GM18511 (cell line): Measurements from ENCODE around the gene ANKRD27.
"Not testable (repeated sequence)": the region's sequence is repeated elsewhere in the genome, so short reads cannot be mapped to it uniquely, and the experiment has no call there.

Experiments
- ATAC-seq: cut with Tn5 transposase; IDR thresholded peaks from one replicate; pipeline ENCODE4 v1.9.1; 2021; ENCODE audit warnings: mild to moderate bottlenecking, moderate library complexity; ENCODE audit not compliant: unreplicated experiment

The ANKRD27 gene

DNA sequence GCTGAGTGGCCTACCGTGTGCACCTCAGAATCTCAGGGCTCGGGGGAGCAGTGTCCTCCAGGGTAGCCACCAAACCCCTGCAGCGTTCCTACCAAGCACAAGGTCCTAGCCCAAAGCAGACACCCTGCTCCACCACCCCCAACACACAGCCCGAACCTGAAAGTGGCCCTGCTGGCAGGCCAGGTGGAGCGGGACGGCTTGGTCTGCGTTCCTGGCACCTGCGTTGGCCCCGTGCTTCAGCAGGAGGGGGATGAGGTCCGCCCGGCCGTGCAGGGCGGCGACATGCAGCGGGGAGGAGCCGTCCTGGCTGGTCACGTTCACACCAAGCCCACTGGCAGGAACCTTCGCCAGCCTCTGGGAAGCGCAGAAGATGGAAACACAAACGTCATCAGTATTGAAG lies 67.5 kb downstream of the ANKRD27 start:
- no peak for ATAC-seq

DNA sequence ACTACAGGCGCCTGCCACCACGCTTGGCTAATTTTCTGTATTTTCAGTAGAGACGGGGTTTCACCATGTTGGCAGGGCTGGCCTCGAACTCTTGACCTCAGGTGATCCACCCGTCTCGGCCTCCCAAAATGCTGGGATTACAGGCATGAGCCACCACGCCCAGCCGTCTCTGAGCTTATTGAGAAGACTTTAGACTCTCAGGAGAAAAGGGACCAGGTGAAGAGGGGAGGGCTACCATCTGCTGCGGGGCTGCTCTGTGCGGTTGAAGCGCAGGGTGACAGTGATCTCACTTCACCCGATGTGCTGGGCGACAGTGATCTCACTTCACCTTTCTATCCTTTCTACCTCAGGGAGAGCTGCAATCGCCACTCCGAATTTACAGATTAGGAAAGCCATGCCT lies 68.7 kb downstream of the ANKRD27 start:
- no peak for ATAC-seq

GRCh38 chr19:32605544-32605943 lies 69.4 kb downstream of the ANKRD27 start:
- ATAC-seq = no peak

DNA sequence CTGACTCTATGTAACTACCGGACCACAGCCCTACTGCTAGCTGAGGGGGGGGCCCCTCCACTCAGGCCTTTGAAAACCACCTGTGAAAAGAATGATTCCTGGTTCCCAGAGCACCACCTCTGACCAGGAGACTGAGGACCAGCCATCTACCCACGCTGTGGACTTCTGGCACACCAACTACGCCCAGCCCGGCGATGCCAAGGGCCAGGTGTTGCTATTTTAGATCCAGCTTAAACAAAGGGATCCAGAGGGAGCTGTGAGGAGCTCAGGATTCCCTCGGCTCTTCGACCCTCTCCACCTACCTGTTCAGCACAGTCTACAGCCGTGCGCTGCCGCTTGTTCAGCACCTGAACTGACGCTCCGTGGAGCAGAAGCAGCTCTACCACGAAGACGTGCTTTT lies 71.0 kb downstream of the ANKRD27 start:
- no peak for ATAC-seq

- no peak for ATAC-seq
These were observed 75.2 kb downstream of the ANKRD27 start for GRCh38 chr19:32599736-32600157.

DNA sequence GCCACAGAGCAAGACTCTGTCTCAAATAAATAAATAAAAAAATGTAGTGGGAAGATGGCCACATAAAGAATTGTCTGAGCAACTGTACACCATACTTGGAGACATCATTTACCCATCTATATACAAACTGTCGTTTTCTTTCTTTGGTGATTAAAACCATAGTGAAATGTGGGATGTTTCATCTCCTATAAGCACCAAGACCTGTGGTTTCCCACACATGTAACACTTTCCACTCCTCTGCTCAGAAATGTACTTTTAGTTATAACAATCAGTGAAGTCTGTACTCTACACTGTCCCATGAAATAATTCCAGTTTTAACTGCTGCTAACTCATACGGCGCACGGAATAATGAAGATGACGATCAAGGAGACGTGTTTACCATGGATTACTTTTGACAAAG lies 75.7 kb downstream of the ANKRD27 start:
- ATAC-seq = no peak

DNA sequence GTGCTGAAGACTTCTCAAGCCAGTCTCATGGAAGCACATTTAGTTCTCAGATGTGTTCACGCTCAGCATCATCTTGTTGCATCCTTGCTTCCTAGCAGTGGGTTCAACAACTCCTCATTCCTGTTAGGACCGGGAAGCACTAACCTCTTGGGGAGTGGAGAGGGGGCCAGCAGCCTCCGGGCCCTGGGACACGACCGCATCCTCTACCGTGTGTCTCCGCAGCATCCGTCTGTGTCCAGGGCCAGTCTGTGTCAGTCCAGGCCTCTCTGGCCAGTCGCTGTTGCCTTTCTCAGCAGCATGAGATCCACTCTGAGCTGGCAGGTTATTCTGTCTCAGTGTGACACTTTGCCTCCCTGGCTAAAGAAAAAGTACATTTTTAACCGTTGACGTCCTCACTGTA lies 77.0 kb downstream of the ANKRD27 start:
- ATAC-seq = no peak

DNA sequence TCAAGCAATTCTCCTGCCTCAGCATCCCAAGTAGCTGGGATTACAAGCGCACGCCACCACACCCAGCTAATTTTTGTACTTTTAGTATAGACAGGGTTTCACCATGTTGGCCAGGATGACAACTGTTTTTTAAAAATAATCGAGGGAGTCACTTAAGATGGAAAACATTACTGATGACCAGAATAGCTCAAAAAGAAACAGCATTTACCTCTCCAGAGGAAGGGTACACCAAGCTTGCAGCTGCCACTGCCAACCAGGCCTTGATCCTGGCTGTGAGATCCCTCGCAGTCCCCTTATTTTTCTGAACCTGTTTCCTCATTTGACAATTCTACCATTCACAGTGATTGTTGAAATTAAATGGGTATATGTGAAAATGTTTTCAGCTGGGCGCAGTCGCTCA lies 79.5 kb downstream of the ANKRD27 start:
- ATAC-seq = no peak

GRCh38 chr19:32594021-32594420 lies 81.0 kb downstream of the ANKRD27 start:
- ATAC-seq = no peak

GRCh38 chr19:32587747-32588504 lies 87.1 kb downstream of the ANKRD27 start:
- not testable (repeated sequence) for ATAC-seq

DNA sequence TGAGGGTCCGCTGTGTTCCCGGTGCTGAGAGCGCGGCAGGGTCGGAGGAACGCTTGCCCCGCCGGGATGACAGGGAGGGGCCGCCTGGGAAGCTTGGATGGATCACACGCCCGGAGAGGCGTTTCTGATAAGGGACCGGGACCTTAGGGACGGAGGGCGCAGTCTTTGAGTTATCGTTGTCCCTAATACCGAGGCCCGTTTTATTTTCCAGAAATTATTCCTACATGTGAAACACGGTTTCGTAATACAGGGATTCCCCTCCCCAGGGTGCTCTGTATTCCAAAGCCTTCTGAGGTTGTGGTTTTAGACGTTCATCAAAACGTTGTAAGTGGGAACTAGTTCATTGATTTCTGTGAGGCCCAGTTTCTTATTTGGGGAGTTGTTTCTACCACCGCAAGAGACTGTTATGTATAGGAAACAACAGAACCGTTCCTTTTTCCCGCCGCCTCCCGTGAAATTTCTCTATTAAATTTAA lies 93.2 kb downstream of the ANKRD27 start:
- peak; percentile 5 for ATAC-seq

DNA sequence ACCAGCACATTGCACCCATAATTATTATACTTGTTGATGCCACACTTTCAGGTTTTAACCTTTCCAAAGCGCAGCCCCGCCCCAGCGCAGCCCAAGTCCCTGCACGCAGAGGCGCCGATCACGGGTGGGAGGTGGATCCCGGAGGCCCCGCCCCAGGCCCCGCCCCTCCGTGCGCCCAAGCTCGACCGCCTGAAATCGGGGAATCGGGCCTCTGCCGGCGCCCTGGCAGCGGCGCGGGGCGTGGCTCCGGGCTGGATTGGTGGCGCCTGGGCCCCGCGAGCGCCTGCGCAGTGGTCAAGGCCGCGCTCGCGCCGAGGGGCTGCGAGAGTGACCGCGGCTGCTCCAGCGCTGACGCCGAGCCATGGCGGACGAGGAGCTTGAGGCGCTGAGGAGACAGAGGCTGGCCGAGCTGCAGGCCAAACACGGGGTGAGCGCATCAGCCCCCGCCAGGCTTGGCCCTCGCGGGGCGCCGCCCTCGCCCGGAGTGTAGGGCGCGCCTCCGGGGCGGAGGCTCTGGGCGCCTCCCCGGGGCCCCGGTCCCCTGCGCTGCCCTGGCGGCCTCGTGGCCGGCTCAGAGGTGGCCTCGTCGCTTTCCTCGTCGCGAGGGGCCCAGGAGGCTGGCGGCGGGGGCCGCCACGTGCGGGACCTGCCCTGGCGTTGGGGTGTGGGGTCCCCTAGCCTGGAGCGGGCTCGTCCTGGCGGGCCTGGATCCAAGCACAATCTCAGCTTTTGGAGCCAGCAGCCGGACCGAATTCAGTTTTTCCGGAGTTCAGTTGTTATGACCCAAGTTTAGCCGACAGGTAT lies 93.9 kb downstream of the ANKRD27 start, which contains the start of gene PDCD5:
Gene PDCD5, plus strand, starts transcription at position 290 of the 804 bp plus-strand sequence. Its CDS starts 72 bp downstream, at position 362.
- ATAC-seq = peak; percentile 93

DNA sequence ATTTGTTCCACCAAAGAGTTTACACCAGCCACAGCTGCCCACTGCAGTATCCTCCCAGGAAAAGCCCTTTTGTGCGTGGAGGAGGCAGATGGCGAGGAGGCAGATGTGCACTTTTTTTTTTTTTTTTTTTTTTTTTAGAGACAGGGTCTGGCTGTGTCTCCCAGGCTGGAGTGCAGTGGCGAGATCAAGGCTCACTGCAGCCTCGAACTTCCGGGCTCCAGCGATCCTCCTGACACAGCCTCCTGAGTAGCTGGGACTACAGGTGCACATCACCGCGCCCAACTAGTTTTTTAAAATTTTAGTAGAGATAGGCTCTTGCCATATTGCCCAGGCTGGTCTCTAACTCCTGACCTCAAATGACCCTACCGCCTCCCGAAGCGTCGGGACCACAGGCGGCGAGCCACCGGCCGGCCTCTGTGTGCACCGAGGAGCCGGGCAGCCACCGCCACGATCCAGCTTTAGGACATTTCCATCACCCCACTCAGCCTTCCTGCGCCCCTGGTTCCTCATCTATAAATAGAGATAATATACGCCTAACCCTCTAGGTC lies 94.6 kb downstream of the ANKRD27 start:
- ATAC-seq = peak; percentile 32

DNA sequence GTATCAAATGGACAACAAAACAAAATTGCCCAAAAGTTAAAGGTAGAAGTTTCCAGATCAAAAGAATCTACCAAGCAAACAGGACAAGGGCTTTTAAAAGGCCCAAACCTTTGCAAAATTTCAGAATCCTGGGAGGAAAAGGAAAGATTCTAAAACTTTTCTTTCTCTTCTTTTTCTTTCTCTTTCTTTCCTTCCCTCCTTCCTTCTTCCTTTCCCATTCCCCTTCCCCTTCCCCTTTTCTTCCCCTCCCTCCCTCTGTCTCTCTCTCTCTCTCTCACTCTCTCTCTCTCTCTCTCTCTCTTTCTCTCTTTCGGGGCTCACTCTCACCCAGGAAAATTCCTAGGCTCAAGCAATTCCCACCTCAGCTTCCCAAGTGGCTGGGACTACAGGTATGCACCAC lies 98.2 kb downstream of the ANKRD27 start:
- ATAC-seq = no peak

- no peak for ATAC-seq
These were observed 101.5 kb downstream of the ANKRD27 start for GRCh38 chr19:32573492-32573794.

GRCh38 chr19:32572700-32573491 lies 102.1 kb downstream of the ANKRD27 start:
- ATAC-seq = not testable (repeated sequence)

GRCh38 chr19:32571471-32572075 lies 103.4 kb downstream of the ANKRD27 start:
- not testable (repeated sequence) for ATAC-seq

DNA sequence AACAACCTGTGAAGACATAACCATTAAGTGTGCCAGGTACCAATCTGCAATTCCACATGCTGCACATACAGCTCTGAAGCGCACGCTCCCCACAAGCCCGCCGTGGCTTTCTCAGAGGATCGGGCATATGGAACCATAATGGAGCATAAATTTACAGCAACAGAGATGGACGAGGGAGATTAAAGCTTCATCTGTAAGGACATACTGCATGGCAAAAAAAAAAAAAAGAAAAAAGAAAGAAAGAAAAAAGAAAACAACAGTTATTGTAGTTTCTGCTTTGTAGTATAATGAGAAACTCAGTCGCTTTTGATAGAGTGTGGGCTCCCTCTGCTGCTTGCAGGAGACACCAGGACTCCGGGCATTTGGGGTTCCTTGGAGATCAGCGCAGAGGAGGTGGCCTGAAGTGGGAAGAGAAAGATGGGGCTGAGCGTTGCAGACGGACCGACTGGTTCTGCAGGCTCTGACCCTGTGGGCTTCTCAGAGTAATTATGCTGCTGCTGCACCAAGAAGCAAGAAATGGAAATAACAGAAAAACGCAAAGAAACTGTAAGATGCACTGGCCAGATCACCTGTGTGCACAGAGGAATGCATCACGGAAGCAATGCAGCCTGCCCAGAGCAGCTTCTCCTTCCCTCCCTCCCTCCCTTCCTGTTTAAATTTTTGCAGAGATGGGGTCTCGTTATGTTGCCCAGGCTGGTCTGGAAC lies 104.7 kb downstream of the ANKRD27 start:
- ATAC-seq = peak; percentile 61

DNA sequence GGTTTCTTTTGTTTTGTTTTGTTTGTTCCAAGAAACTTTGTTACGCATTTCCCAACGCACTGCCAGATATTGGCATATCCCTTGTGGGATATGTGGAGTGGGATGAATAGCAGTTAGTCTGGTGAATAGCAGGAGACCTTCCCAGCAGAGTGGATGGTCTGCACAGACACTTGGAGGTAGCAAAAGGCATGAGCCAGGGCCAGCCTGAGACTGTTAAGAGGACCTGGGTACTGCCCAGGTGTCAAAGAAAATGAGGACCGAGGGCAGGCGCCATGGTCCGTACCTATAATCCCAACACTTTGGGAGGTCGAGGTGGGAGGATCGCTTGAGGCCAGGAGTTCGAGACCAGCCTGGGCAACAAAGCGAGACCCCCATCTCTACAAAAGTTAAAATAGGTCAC lies 107.5 kb downstream of the ANKRD27 start:
- ATAC-seq = no peak

GRCh38 chr19:32566246-32566830 lies 108.6 kb downstream of the ANKRD27 start:
- ATAC-seq = no peak
